SK-N-MC (cell line): ENCODE data around the gene HERC2.
"Not testable (repeated sequence)": the region's sequence is repeated elsewhere in the genome, so short reads cannot be mapped to it uniquely, and the experiment has no call there.

ENCODE experiments used
- DNase-seq: peaks from one replicate; pipeline ENCODE4 v3.0.0-alpha.2; 2011; ENCODE audit warnings: low read depth, low spot score
- H3K27ac ChIP-seq: fragments of 200-600 bp; sonication (generic); 2 replicates; pipeline ENCODE4 v1.5.1; 2016; ENCODE audit warnings: mixed run types
- H3K36me3 ChIP-seq: fragments of 200-600 bp; sonication (generic); 2 replicates; pipeline ENCODE4 v1.6.1; 2017; ENCODE audit warnings: antibody characterized with exemption, low read length, mixed read lengths; ENCODE audit not compliant: insufficient read depth
- H3K4me3 ChIP-seq: fragments of 200-600 bp; sonication (generic); 2 replicates; pipeline ENCODE4 v1.5.1; 2016
- H3K9ac ChIP-seq: fragments of 200-600 bp; sonication (generic); 2 replicates; pipeline ENCODE4 v1.8.0; 2017; ENCODE audit warnings: mixed run types, mixed read lengths; ENCODE audit not compliant: insufficient read length
- H3K9me3 ChIP-seq: fragments of 200-600 bp; sonication (generic); 2 replicates; pipeline ENCODE4 v1.6.1; 2017; ENCODE audit warnings: low read depth, mild to moderate bottlenecking, antibody characterized with exemption, low read length, moderate library complexity, mixed read lengths
- EZH2 ChIP-seq: fragments of 200-600 bp; sonication (generic); IDR thresholded peaks from one replicate; pipeline ENCODE4 v1.6.1; 2017; ENCODE audit warnings: antibody characterized with exemption
- FOXP2 ChIP-seq: optimal IDR thresholded peaks from 2 replicates; pipeline ENCODE3; 2011; ENCODE audit warnings: mild to moderate bottlenecking, moderate library complexity; ENCODE audit not compliant: insufficient read depth; ENCODE audit errors: extremely low read length, control extremely low read depth
- POLR2AphosphoS5 ChIP-seq: IDR thresholded peaks from 2 replicates; pipeline ENCODE4 v1.6.1; 2012; ENCODE audit warnings: mild to moderate bottlenecking, low read depth, low read length, borderline replicate concordance

The HERC2 gene

GRCh38 chr15:28164876-28165275, 157.1 kb downstream of the HERC2 start:
- no peak overlapping the region for H3K27ac ChIP-seq
- peaks cover 76% of the 10 kb centered on the region for H3K36me3 ChIP-seq
- no peak for TF ChIP-seq EZH2
- no peaks in the 10 kb centered on the region for H3K9me3 ChIP-seq
- no peak overlapping the region for H3K4me3 ChIP-seq
- no peak for DNase-seq
- no peak overlapping the region for H3K9ac ChIP-seq

- H3K4me3 ChIP-seq = no peak overlapping the region
- H3K9ac ChIP-seq = no peak overlapping the region
- no peak for DNase-seq
- peaks cover 5% of the 10 kb centered on the region; the same call in 1 of the 2 replicates for H3K36me3 ChIP-seq
- no peaks in the 10 kb centered on the region for H3K9me3 ChIP-seq
- H3K27ac ChIP-seq = no peak overlapping the region
- TF ChIP-seq EZH2 (no peak), POLR2AphosphoS5 (no peak), FOXP2 (no peak)
Measured at GRCh38 chr15:28154283-28154682, 167.7 kb downstream of the HERC2 start.

GRCh38 chr15:28153492-28154119, 168.4 kb downstream of the HERC2 start:
- no peak for DNase-seq
- Histone ChIP-seq H3K4me3 (no peak overlapping the region), H3K27ac (no peak overlapping the region), H3K9me3 (no peaks in the 10 kb centered on the region), H3K9ac (no peak overlapping the region), H3K36me3 (peaks cover 5% of the 10 kb centered on the region; the same call in 1 of the 2 replicates)
- TF ChIP-seq FOXP2 (no peak), POLR2AphosphoS5 (no peak), EZH2 (no peak)

GRCh38 chr15:28152538-28152923, 169.4 kb downstream of the HERC2 start:
- not testable (repeated sequence) for H3K9ac ChIP-seq, H3K9me3 ChIP-seq, H3K36me3 ChIP-seq, DNase-seq, H3K27ac ChIP-seq, H3K4me3 ChIP-seq

- not testable (repeated sequence) for DNase-seq, H3K36me3 ChIP-seq, H3K27ac ChIP-seq, H3K9me3 ChIP-seq, H3K4me3 ChIP-seq, H3K9ac ChIP-seq
Measured at GRCh38 chr15:28151864-28152537, 170.0 kb downstream of the HERC2 start.

GRCh38 chr15:28147801-28148200, 174.2 kb downstream of the HERC2 start:
- Histone ChIP-seq H3K27ac (no peak overlapping the region), H3K36me3 (peaks cover 24% of the 10 kb centered on the region; the same call in 1 of the 2 replicates), H3K4me3 (no peak overlapping the region), H3K9me3 (no peaks in the 10 kb centered on the region), H3K9ac (no peak overlapping the region)
- no peak for DNase-seq
- TF ChIP-seq FOXP2 = no peak
- TF ChIP-seq POLR2AphosphoS5 = no peak
- no peak for TF ChIP-seq EZH2

GRCh38 chr15:28145419-28145818, 176.6 kb downstream of the HERC2 start:
- H3K9me3 ChIP-seq, DNase-seq, H3K27ac ChIP-seq, H3K4me3 ChIP-seq, H3K9ac ChIP-seq: not testable (repeated sequence)
- H3K36me3 ChIP-seq = peaks cover 33% of the 10 kb centered on the region; the same call in 1 of the 2 replicates

- no peak overlapping the region for H3K4me3 ChIP-seq
- no peak overlapping the region for H3K9ac ChIP-seq
- no peaks in the 10 kb centered on the region for H3K9me3 ChIP-seq
- TF ChIP-seq POLR2AphosphoS5 (no peak), FOXP2 (no peak), EZH2 (no peak)
- DNase-seq = no peak
- H3K27ac ChIP-seq = no peak overlapping the region
- H3K36me3 ChIP-seq = peaks cover 41% of the 10 kb centered on the region
Measured at GRCh38 chr15:28140062-28140461, 181.9 kb downstream of the HERC2 start.

GRCh38 chr15:28137408-28138039, 184.5 kb downstream of the HERC2 start:
- not testable (repeated sequence) for H3K27ac ChIP-seq, H3K9me3 ChIP-seq, H3K4me3 ChIP-seq, DNase-seq, H3K9ac ChIP-seq
- peaks cover 31% of the 10 kb centered on the region for H3K36me3 ChIP-seq

GRCh38 chr15:28136236-28136904, 185.6 kb downstream of the HERC2 start:
- not testable (repeated sequence) for H3K9ac ChIP-seq, H3K4me3 ChIP-seq, H3K9me3 ChIP-seq, DNase-seq, H3K27ac ChIP-seq
- peaks cover 34% of the 10 kb centered on the region for H3K36me3 ChIP-seq
